ENCODE measurements around the gene AHNAK2.

DNA sequence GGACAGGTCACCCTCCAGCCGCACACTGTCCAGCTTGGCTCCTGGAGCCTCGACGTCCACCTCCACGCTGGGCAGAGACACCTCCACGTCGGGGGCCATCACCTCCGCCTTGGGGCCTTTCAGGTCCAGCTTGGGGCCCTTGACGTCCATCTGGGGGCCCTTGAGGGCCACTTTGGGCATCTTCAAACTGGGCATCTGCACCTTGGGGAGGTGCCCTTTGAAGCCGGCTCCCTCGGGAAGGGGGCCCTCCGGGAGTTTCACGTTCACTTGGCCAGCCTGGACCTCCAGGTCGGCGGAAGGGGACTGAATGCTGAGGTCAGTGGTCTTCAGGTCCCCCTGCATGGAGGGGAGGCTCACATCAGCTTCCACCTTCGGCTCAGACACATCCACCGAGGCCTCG lies 28.2 kb downstream of the AHNAK2 start:
- TF ChIP-seq, protein P1, sequence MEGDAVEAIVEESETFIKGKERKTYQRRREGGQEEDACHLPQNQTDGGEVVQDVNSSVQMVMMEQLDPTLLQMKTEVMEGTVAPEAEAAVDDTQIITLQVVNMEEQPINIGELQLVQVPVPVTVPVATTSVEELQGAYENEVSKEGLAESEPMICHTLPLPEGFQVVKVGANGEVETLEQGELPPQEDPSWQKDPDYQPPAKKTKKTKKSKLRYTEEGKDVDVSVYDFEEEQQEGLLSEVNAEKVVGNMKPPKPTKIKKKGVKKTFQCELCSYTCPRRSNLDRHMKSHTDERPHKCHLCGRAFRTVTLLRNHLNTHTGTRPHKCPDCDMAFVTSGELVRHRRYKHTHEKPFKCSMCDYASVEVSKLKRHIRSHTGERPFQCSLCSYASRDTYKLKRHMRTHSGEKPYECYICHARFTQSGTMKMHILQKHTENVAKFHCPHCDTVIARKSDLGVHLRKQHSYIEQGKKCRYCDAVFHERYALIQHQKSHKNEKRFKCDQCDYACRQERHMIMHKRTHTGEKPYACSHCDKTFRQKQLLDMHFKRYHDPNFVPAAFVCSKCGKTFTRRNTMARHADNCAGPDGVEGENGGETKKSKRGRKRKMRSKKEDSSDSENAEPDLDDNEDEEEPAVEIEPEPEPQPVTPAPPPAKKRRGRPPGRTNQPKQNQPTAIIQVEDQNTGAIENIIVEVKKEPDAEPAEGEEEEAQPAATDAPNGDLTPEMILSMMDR (IDR thresholded peaks at IDR 0.05): no peak
- no peak for TF ChIP-seq POLR2A (IDR thresholded peaks at IDR 0.05)
